Dermis lymphatic vessel endothelial cell (primary cell): ENCODE results near the gene EDNRB. TPM values are rescaled to one million over a fixed set of nuclear protein-coding genes. Genes with fewer than 3 reads are reported as not detected.

Source experiments
- total RNA-seq: library from RNA; depleted of rRNA; stranded (reverse); fragments of >200 nt; gene quantifications from 2 replicates; pipeline ENCODE4 v1.2.1, GENCODE V29; 2014

EDNRB gene
- 161 and 613 TPM in 2 replicates for total RNA-seq

DNA sequence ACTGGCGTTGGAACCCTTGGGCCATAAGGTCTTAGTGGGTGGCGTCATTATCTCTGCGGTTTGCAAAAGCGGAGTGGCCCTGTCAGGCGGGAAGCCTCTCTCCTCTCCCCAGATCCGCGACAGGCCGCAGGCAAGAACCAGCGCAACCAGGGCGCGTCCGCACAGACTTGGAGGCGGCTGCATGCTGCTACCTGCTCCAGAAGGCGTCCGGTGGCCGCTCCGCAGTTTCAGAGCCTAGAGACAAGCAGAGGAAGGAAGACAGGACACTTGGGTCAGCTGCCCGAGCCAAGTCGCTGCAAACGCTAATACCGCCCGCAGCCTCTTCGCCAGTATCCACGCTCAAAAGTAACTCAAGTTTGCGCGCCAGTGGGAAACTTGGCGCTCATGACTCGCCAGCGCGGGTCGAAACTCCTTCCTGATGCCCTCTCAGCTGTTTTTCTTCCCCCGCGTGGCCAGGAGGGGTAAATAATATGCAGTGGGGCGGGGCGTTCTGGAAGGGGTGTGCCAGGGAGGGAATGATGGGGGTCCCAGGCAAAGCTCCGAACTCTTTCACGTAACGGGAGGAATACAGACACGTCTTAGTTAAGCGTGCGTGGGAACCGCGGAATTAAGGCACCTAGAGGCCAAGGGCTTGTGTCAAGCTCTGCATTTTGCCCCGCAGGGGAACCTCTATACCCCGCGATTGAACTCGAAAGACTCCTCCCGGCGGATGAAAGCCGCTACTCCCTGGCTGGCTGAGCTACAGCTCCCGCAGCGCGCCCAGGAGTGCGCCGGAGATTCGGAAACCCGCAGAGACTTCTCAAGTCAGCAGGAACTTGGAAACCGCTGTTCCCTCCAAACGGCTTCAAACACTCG lies at the start of gene EDNRB:
TSS of gene EDNRB (minus strand) at position 441 of the 855 bp plus-strand sequence. CDS start at position 183, 258 bp downstream.

Other genes starting within 250 kb of the EDNRB start
- gene SLAIN1, start 221.1 kb downstream of the EDNRB start, total RNA-seq = 4.5 and 6.7 TPM in 2 replicates